ENCODE data around the gene KIAA1586.
"Not testable (repeated sequence)": the region's sequence is repeated elsewhere in the genome, so short reads cannot be mapped to it uniquely, and the experiment has no call there.

Gene KIAA1586

GRCh38 chr6:57046332-57047256, at the start of gene KIAA1586:
TSS of gene KIAA1586 (plus strand) at chr6:57046693. CDS start at chr6:57046756, 63 bp downstream.
- DNase-seq (ENCODE audit: low spot score) = peak; percentile 96

- DNase-seq (ENCODE audit: low spot score) = no peak
Measured at GRCh38 chr6:56999049-56999448, 47.4 kb upstream of the KIAA1586 start.

GRCh38 chr6:56999748-57000147, 46.7 kb upstream of the KIAA1586 start:
- not testable (repeated sequence) for DNase-seq (ENCODE audit: low spot score)

GRCh38 chr6:57002197-57002596, 44.3 kb upstream of the KIAA1586 start:
- no peak for DNase-seq (ENCODE audit: low spot score)

- no peak for DNase-seq (ENCODE audit: low spot score)
Measured at GRCh38 chr6:57004292-57004691, 42.2 kb upstream of the KIAA1586 start.

- DNase-seq (ENCODE audit: low spot score) = no peak
Measured at GRCh38 chr6:57006101-57006500, 40.4 kb upstream of the KIAA1586 start.

- not testable (repeated sequence) for DNase-seq (ENCODE audit: low spot score)
Measured at GRCh38 chr6:57008069-57008468, 38.4 kb upstream of the KIAA1586 start.

- DNase-seq (ENCODE audit: low spot score) = no peak
Measured at GRCh38 chr6:57013521-57013926, 33.0 kb upstream of the KIAA1586 start.

- DNase-seq (ENCODE audit: low spot score) = no peak
Measured at GRCh38 chr6:57017069-57017468, 29.4 kb upstream of the KIAA1586 start.

- no peak for DNase-seq (ENCODE audit: low spot score)
Measured at GRCh38 chr6:57017841-57018240, 28.7 kb upstream of the KIAA1586 start.

GRCh38 chr6:57019434-57019833, 27.1 kb upstream of the KIAA1586 start:
- DNase-seq (ENCODE audit: low spot score) = no peak

GRCh38 chr6:57021086-57021720, 25.3 kb upstream of the KIAA1586 start:
- DNase-seq (ENCODE audit: low spot score) = peak; percentile 70

GRCh38 chr6:57024321-57024720, 22.2 kb upstream of the KIAA1586 start:
- DNase-seq (ENCODE audit: low spot score) = no peak

- no peak for DNase-seq (ENCODE audit: low spot score)
Measured at GRCh38 chr6:57024775-57025174, 21.7 kb upstream of the KIAA1586 start.

GRCh38 chr6:57026001-57026400, 20.5 kb upstream of the KIAA1586 start:
- no peak for DNase-seq (ENCODE audit: low spot score)

GRCh38 chr6:57027301-57027700, 19.2 kb upstream of the KIAA1586 start:
- DNase-seq (ENCODE audit: low spot score) = no peak

- no peak for DNase-seq (ENCODE audit: low spot score)
Measured at GRCh38 chr6:57029213-57029612, 17.3 kb upstream of the KIAA1586 start.

- DNase-seq (ENCODE audit: low spot score) = no peak
Measured at GRCh38 chr6:57033228-57033627, 13.3 kb upstream of the KIAA1586 start.

GRCh38 chr6:57035549-57035948, 10.9 kb upstream of the KIAA1586 start:
- no peak for DNase-seq (ENCODE audit: low spot score)

GRCh38 chr6:57038906-57039305, 7.6 kb upstream of the KIAA1586 start:
- DNase-seq (ENCODE audit: low spot score) = peak; percentile 90

GRCh38 chr6:57040011-57040410, 6.5 kb upstream of the KIAA1586 start:
- no peak for DNase-seq (ENCODE audit: low spot score)

- DNase-seq (ENCODE audit: low spot score) = not testable (repeated sequence)
Measured at GRCh38 chr6:57044061-57044460, 2.4 kb upstream of the KIAA1586 start.

- no peak for DNase-seq (ENCODE audit: low spot score)
Measured at GRCh38 chr6:57044568-57044967, 1.9 kb upstream of the KIAA1586 start.
